IMR-90 (cell line): ENCODE data around the gene GALNT17. TPM values are rescaled to one million over a fixed set of nuclear protein-coding genes. Genes with fewer than 3 reads are reported as not detected.

Experiments used
- ATAC-seq: fragments of 200-7000 bp; cut with Tn5 transposase; 2 replicates; pipeline ENCODE4 v1.9.1; 2020; ENCODE audit warnings: low read depth, mild to moderate bottlenecking, moderate library complexity
- BruUV-seq: library from RNA; stranded (reverse); fragments of 400-500 nt; replicated peaks from 2 replicates; lab custom pipeline; 2021; lab: Mats Ljungman, UMichigan
- CTCF ChIA-PET: fragments of 300-600 bp; formaldehyde crosslinking; extraction: SDS; loops from one replicate; lab custom pipeline; 2021; ENCODE audit warnings: antibody characterized with exemption; lab: Yijun Ruan, JAX
- POLR2A ChIA-PET: fragments of 300-600 bp; sonication (Branson Sonifier 250); formaldehyde crosslinking; loops from one replicate; lab custom pipeline; 2022; ENCODE audit warnings: antibody characterized with exemption; ENCODE audit not compliant: unreplicated experiment; lab: Charles Lee
- DNase-seq: peaks from one replicate; pipeline ENCODE4 v3.0.0; 2013
- H2AFZ ChIP-seq: replicated peaks from 2 replicates; pipeline ENCODE3; 2013; ENCODE audit warnings: low read length, mild to moderate bottlenecking; ENCODE audit not compliant: poor library complexity
- H2AK5ac ChIP-seq: 2 replicates; pipeline ENCODE4 v1.6.1; 2013; ENCODE audit warnings: low read depth, low read length, inconsistent platforms
- H2AK9ac ChIP-seq: replicated peaks from 2 replicates; pipeline ENCODE3; 2013; ENCODE audit warnings: mild to moderate bottlenecking, low read depth, low read length, moderate library complexity; ENCODE audit not compliant: poor library complexity
- H2BK120ac ChIP-seq: 2 replicates; pipeline ENCODE4 v1.6.1; 2013; ENCODE audit warnings: low read depth, low read length, inconsistent platforms
- H2BK15ac ChIP-seq: 3 replicates; pipeline ENCODE4 v1.6.1; 2013; ENCODE audit warnings: low read depth, low read length, inconsistent platforms
- H2BK20ac ChIP-seq: 2 replicates; pipeline ENCODE4 v1.6.1; 2013; ENCODE audit warnings: low read depth, mild to moderate bottlenecking, inconsistent platforms, low read length, moderate library complexity
- H2BK5ac ChIP-seq: 2 replicates; pipeline ENCODE4 v1.6.1; 2013; ENCODE audit warnings: mild to moderate bottlenecking, low read depth, low read length, inconsistent platforms; ENCODE audit not compliant: poor library complexity, severe bottlenecking
- H3K14ac ChIP-seq: replicated peaks from 2 replicates; pipeline ENCODE4 v1.6.1; 2013; ENCODE audit warnings: low read depth, low read length, inconsistent platforms
- H3K18ac ChIP-seq: 2 replicates; pipeline ENCODE4 v1.6.1; 2013; ENCODE audit warnings: low read depth, low read length, control low read depth
- H3K23ac ChIP-seq: 2 replicates; pipeline ENCODE4 v1.6.1; 2013; ENCODE audit warnings: low read depth, low read length, inconsistent platforms
- H3K27ac ChIP-seq: 2 replicates; pipeline ENCODE4 v1.5.1; 2013; ENCODE audit warnings: mild to moderate bottlenecking, control low read depth, low read length; ENCODE audit not compliant: insufficient read depth
- H3K27me3 ChIP-seq: 2 replicates; pipeline ENCODE4 v1.6.1; 2013; ENCODE audit warnings: low read length; ENCODE audit not compliant: control insufficient read depth, insufficient read depth
- H3K36me3 ChIP-seq: 2 replicates; pipeline ENCODE4 v1.6.1; 2013; ENCODE audit warnings: low read length, mixed read lengths; ENCODE audit not compliant: control insufficient read depth, insufficient read depth
- H3K4ac ChIP-seq: 2 replicates; pipeline ENCODE4 v1.6.1; 2013; ENCODE audit warnings: low read depth, low read length, inconsistent platforms
- H3K4me1 ChIP-seq: 2 replicates; pipeline ENCODE4 v1.6.1; 2013; ENCODE audit warnings: low read length, mixed read lengths; ENCODE audit not compliant: control insufficient read depth, insufficient read depth
- H3K4me2 ChIP-seq: 2 replicates; pipeline ENCODE4 v1.6.1; 2013; ENCODE audit warnings: low read depth, mild to moderate bottlenecking, control low read depth, low read length, moderate library complexity
- H3K4me3 ChIP-seq: 2 replicates; pipeline ENCODE4 v1.5.1; 2013; ENCODE audit warnings: low read depth, mild to moderate bottlenecking, control low read depth, low read length, moderate library complexity; ENCODE audit not compliant: insufficient read depth
- H3K56ac ChIP-seq: 2 replicates; pipeline ENCODE4 v1.6.1; 2013; ENCODE audit warnings: low read length, inconsistent platforms; ENCODE audit not compliant: insufficient read depth; ENCODE audit errors: extremely low read depth
- H3K79me1 ChIP-seq, 2 experiments: 2 replicates each; pipeline ENCODE4 v1.6.1; 2013; ENCODE audit warnings: low read length in 2 of 2, inconsistent platforms in 1 of 2, low read depth in 1 of 2
- H3K9ac ChIP-seq: 2 replicates; pipeline ENCODE4 v1.6.1; 2013; ENCODE audit warnings: low read depth, low read length, control low read depth
- H3K9me1 ChIP-seq: 2 replicates; pipeline ENCODE4 v1.6.1; 2013; ENCODE audit warnings: low read length, inconsistent platforms; ENCODE audit not compliant: insufficient read depth
- H3K9me3 ChIP-seq: 2 replicates; pipeline ENCODE4 v1.6.1; 2013; ENCODE audit warnings: low read length; ENCODE audit not compliant: control insufficient read depth, insufficient read depth
- H4K20me1 ChIP-seq: 2 replicates; pipeline ENCODE4 v1.6.1; 2013; ENCODE audit warnings: low read length, inconsistent platforms; ENCODE audit not compliant: insufficient read depth
- H4K5ac ChIP-seq: 2 replicates; pipeline ENCODE4 v1.6.1; 2013; ENCODE audit warnings: mild to moderate bottlenecking, low read depth, low read length, control low read depth
- H4K8ac ChIP-seq, 2 experiments: 2 replicates each; pipeline ENCODE4 v1.6.1; 2013; ENCODE audit warnings: low read depth in 2 of 2, low read length in 2 of 2, control low read depth in 1 of 2, inconsistent platforms in 1 of 2
- H4K91ac ChIP-seq: 2 replicates; pipeline ENCODE4 v1.6.1; 2013; ENCODE audit warnings: low read depth, low read length, inconsistent platforms; ENCODE audit not compliant: insufficient read depth
- BHLHE40 ChIP-seq: fragments of 150-350 bp; IDR thresholded peaks from 2 replicates; pipeline ENCODE4 v1.6.1; 2016; ENCODE audit warnings: mild to moderate bottlenecking, low read depth, low read length
- CEBPB ChIP-seq: IDR thresholded peaks from 2 replicates; pipeline ENCODE4 v1.6.1; 2012; ENCODE audit warnings: low read depth, low read length, improper control_type of control experiment
- CHD1 ChIP-seq: IDR thresholded peaks from 2 replicates; pipeline ENCODE4 v1.6.1; 2012; ENCODE audit warnings: low read depth, low read length, improper control_type of control experiment
- FOS ChIP-seq: fragments of 150-350 bp; IDR thresholded peaks from 2 replicates; pipeline ENCODE4 v1.6.1; 2016; ENCODE audit warnings: low read depth, low read length
- MAFK ChIP-seq: IDR thresholded peaks from 2 replicates; pipeline ENCODE4 v1.6.1; 2012; ENCODE audit warnings: low read depth, low read length, improper control_type of control experiment
- MAZ ChIP-seq: IDR thresholded peaks from 2 replicates; pipeline ENCODE4 v1.6.1; 2012; ENCODE audit warnings: low read depth, mild to moderate bottlenecking, low read length, improper control_type of control experiment, moderate library complexity, borderline replicate concordance
- MXI1 ChIP-seq: IDR thresholded peaks from 2 replicates; pipeline ENCODE4 v1.6.1; 2012; ENCODE audit warnings: low read depth, mild to moderate bottlenecking, low read length, moderate library complexity, borderline replicate concordance
- NFE2L2 ChIP-seq: fragments of 150-350 bp; IDR thresholded peaks from 2 replicates; pipeline ENCODE4 v1.6.1; 2016; ENCODE audit warnings: low read depth, mild to moderate bottlenecking, low read length
- POLR2A ChIP-seq: IDR thresholded peaks from 2 replicates; pipeline ENCODE4 v1.6.1; 2012; ENCODE audit warnings: mild to moderate bottlenecking, low read depth, low read length
- RAD21 ChIP-seq: IDR thresholded peaks from 2 replicates; pipeline ENCODE4 v1.6.1; 2012; ENCODE audit warnings: low read length, improper control_type of control experiment
- RCOR1 ChIP-seq: IDR thresholded peaks from 2 replicates; pipeline ENCODE4 v1.6.1; 2012; ENCODE audit warnings: mild to moderate bottlenecking, low read length, improper control_type of control experiment; ENCODE audit not compliant: insufficient replicate concordance
- RFX5 ChIP-seq: IDR thresholded peaks from 2 replicates; pipeline ENCODE4 v1.8.0; 2012; ENCODE audit warnings: low read depth, mild to moderate bottlenecking, low read length, moderate library complexity
- SMC3 ChIP-seq: fragments of 150-350 bp; IDR thresholded peaks from 2 replicates; pipeline ENCODE4 v1.6.1; 2016; ENCODE audit warnings: low read depth, mild to moderate bottlenecking, antibody characterized with exemption, low read length, moderate library complexity
- WGBS, 2 experiments: methylation state at CpG; one replicate each; pipeline versions ENCODE4 v1.1.5 to v1.1.7; 2013; ENCODE audit warnings: missing lambda C conversion rate in 2 of 2; ENCODE audit not compliant: insufficient read length in 1 of 2; ENCODE audit errors: extremely low coverage in 2 of 2; 5-methylcytosine and 5-hydroxymethylcytosine counted together
- dilution Hi-C: fragments of 300-500 bp; cut with HindIII; formaldehyde crosslinking; loops from one replicate; pipeline ENCODE4 v1.14.3; 2018; ENCODE audit warnings: low sequenced_read_pairs; ENCODE audit not compliant: unreplicated experiment
- in situ Hi-C: fragments of 300-500 bp; cut with MboI; formaldehyde crosslinking; loops from 3 replicates; pipeline ENCODE4 v1.14.3; 2019; ENCODE audit warnings: low sequenced_read_pairs, inconsistent platforms, mixed read lengths
- intact Hi-C: fragments of 100-400 bp; cut with micrococcal nuclease; formaldehyde crosslinking; loops from 2 replicates; pipeline ENCODE4 v1.10.0; 2022
- polyA plus RNA-seq, 3 experiments: library from polyadenylated mRNA; depleted of rRNA; stranded (reverse); fragments of >200 nt; gene quantifications; 2 replicates each; pipeline ENCODE4 v1.2.3, GENCODE V29; 2012; ENCODE audit warnings: low replicate concordance in 1 of 3
- total RNA-seq: library from RNA; depleted of rRNA; stranded (reverse); fragments of >200 nt; gene quantifications from 2 replicates; pipeline ENCODE4 v1.2.3, GENCODE V29; 2012
- TF ChIP-seq, protein P1 (sequence below): conservative IDR thresholded peaks from 2 replicates; pipeline ENCODE4 v1.5.1; 2012; ENCODE audit warnings: mild to moderate bottlenecking, low read depth, low read length, improper control_type of control experiment
- TF ChIP-seq, protein P2 (sequence below): fragments of 150-350 bp; IDR thresholded peaks from 2 replicates; pipeline ENCODE4 v1.6.1; 2017; ENCODE audit warnings: mild to moderate bottlenecking, antibody characterized with exemption, low read length, low read depth
- TF ChIP-seq, protein P3 (sequence below): fragments of 150-350 bp; IDR thresholded peaks from 2 replicates; pipeline ENCODE4 v1.6.1; 2016; ENCODE audit warnings: low read depth, mild to moderate bottlenecking, low read length, moderate library complexity, borderline replicate concordance

GALNT17 gene
- total and polyA plus RNA-seq, 2 of the 4 experiments (the other 2 are of a cell fraction): not detected

DNA sequence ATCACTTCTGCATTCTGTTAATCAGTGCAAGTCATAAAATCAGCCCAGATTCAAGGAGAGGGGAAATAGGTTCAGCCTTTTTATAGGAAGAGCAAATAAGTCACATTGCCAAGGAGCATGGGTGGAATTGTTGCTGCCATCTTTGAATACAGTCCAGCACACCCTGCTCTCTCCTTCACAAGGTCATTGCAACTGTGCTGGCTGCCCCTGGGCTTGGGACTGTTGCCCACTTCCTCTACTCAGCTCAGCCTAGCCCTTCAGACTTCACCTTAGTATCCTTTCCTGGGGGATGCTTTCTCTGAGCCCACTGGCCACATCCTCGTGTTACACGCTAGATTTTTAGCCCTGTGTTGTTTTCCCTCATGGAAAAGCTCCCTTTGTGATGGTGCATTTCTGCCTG is 527.7 kb downstream of the GALNT17 start:
- Histone ChIP-seq H4K20me1 (no peaks in the 10 kb centered on the region), H3K4ac (no peak overlapping the region), H3K27ac (no peak overlapping the region), H4K5ac (no peak overlapping the region), H2AK9ac (no peak overlapping the region), H3K4me2 (no peak overlapping the region), H3K4me3 (no peak overlapping the region), H3K23ac (no peak overlapping the region), H3K56ac (no peak overlapping the region), H2AFZ (no peak overlapping the region), H3K36me3 (no peaks in the 10 kb centered on the region), H3K4me1 (no peaks in the 10 kb centered on the region), H2BK15ac (no peak overlapping the region), H2AK5ac (no peak overlapping the region), H3K9ac (no peak overlapping the region), H4K91ac (no peak overlapping the region), H2BK5ac (no peak overlapping the region), H3K14ac (no peak overlapping the region), H3K27me3 (no peaks in the 10 kb centered on the region), H3K18ac (no peak overlapping the region), H3K9me3 (peaks cover 28% of the 10 kb centered on the region), H2BK120ac (no peak overlapping the region), H3K9me1 (no peaks in the 10 kb centered on the region), H4K8ac (no peak overlapping the region), H2BK20ac (no peak overlapping the region), H3K79me1 (no peaks in the 10 kb centered on the region)
- POLR2A ChIA-PET: no interaction called here
- in situ Hi-C loops (no loop called here), intact Hi-C loops (no loop called here), dilution Hi-C loops (no loop called here)
- no peak for TF ChIP-seq SMC3
- no peak for TF ChIP-seq CEBPB
- TF ChIP-seq POLR2A: no peak
- no peak for TF ChIP-seq FOS
- TF ChIP-seq CHD1: no peak
- TF ChIP-seq, protein P1, sequence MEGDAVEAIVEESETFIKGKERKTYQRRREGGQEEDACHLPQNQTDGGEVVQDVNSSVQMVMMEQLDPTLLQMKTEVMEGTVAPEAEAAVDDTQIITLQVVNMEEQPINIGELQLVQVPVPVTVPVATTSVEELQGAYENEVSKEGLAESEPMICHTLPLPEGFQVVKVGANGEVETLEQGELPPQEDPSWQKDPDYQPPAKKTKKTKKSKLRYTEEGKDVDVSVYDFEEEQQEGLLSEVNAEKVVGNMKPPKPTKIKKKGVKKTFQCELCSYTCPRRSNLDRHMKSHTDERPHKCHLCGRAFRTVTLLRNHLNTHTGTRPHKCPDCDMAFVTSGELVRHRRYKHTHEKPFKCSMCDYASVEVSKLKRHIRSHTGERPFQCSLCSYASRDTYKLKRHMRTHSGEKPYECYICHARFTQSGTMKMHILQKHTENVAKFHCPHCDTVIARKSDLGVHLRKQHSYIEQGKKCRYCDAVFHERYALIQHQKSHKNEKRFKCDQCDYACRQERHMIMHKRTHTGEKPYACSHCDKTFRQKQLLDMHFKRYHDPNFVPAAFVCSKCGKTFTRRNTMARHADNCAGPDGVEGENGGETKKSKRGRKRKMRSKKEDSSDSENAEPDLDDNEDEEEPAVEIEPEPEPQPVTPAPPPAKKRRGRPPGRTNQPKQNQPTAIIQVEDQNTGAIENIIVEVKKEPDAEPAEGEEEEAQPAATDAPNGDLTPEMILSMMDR: no peak
- TF ChIP-seq RCOR1: no peak
- TF ChIP-seq, protein P2, sequence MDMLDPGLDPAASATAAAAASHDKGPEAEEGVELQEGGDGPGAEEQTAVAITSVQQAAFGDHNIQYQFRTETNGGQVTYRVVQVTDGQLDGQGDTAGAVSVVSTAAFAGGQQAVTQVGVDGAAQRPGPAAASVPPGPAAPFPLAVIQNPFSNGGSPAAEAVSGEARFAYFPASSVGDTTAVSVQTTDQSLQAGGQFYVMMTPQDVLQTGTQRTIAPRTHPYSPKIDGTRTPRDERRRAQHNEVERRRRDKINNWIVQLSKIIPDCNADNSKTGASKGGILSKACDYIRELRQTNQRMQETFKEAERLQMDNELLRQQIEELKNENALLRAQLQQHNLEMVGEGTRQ: no peak
- no peak for TF ChIP-seq BHLHE40
- no peak for TF ChIP-seq RFX5
- TF ChIP-seq MAZ: no peak
- no peak for TF ChIP-seq MAFK
- no peak for TF ChIP-seq MXI1
- TF ChIP-seq, protein P3, sequence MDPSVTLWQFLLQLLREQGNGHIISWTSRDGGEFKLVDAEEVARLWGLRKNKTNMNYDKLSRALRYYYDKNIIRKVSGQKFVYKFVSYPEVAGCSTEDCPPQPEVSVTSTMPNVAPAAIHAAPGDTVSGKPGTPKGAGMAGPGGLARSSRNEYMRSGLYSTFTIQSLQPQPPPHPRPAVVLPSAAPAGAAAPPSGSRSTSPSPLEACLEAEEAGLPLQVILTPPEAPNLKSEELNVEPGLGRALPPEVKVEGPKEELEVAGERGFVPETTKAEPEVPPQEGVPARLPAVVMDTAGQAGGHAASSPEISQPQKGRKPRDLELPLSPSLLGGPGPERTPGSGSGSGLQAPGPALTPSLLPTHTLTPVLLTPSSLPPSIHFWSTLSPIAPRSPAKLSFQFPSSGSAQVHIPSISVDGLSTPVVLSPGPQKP: no peak
- no peak for TF ChIP-seq RAD21
- no peak for TF ChIP-seq NFE2L2
- ATAC-seq (no peak), DNase-seq (no peak)
- BruUV-seq: no TSS peak
- WGBS, 2 experiments: no CpG with 5 or more reads among the region's 2 CpGs
- CTCF ChIA-PET: no interaction called here
